GM18867 (cell line): Measurements from ENCODE around the gene DNAH1.

Experiments
- ATAC-seq: cut with Tn5 transposase; IDR thresholded peaks from one replicate; pipeline ENCODE4 v1.9.1; 2021; ENCODE audit warnings: mild to moderate bottlenecking, moderate library complexity; ENCODE audit not compliant: unreplicated experiment

The DNAH1 gene

DNA sequence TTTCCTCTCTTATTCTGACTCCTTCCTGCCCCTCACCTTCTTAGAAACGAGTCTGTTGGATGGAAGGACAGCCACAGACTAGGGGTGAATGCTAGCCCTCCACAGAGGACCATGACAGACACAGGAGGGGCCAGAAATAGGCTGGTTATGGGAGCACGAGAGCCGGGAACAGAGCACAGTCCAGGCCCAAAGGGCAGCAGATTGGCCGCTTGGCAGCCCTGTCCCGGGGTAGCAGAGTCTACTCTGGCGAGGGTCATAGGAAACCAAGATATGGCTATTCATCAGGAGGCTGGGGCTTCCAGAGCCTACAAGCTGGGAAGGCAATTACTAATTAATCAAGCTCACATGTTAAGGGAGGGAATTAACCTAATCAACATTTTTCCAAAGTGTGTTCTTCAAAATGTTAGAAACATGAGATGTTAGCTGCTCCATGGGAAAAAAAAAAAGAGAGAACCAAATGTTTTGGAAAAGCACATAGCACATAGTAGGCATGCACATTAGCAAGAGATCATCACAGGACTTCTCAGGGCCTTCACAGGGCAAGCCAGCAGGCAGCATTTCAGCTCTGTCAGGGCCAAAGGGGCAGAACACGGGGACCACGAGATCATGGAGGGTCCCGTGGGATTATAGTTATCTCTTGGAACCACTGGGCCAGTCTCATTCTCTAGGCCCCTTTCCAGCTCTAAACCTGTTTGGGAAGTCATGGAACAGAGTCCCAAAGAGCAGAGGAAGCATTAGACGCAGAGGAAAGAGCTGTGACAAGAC is 115.5 kb downstream of the DNAH1 start:
- no peak for ATAC-seq

- no peak for ATAC-seq
Measured at GRCh38 chr3:52432225-52432624, 116.1 kb downstream of the DNAH1 start.

- ATAC-seq: no peak
Measured at GRCh38 chr3:52432691-52433141, 116.6 kb downstream of the DNAH1 start.

GRCh38 chr3:52433328-52433995 is 117.3 kb downstream of the DNAH1 start:
- ATAC-seq: no peak

GRCh38 chr3:52433996-52434479 is 117.9 kb downstream of the DNAH1 start:
- ATAC-seq: no peak

- no peak for ATAC-seq
Measured at GRCh38 chr3:52434491-52435115, 118.5 kb downstream of the DNAH1 start.

DNA sequence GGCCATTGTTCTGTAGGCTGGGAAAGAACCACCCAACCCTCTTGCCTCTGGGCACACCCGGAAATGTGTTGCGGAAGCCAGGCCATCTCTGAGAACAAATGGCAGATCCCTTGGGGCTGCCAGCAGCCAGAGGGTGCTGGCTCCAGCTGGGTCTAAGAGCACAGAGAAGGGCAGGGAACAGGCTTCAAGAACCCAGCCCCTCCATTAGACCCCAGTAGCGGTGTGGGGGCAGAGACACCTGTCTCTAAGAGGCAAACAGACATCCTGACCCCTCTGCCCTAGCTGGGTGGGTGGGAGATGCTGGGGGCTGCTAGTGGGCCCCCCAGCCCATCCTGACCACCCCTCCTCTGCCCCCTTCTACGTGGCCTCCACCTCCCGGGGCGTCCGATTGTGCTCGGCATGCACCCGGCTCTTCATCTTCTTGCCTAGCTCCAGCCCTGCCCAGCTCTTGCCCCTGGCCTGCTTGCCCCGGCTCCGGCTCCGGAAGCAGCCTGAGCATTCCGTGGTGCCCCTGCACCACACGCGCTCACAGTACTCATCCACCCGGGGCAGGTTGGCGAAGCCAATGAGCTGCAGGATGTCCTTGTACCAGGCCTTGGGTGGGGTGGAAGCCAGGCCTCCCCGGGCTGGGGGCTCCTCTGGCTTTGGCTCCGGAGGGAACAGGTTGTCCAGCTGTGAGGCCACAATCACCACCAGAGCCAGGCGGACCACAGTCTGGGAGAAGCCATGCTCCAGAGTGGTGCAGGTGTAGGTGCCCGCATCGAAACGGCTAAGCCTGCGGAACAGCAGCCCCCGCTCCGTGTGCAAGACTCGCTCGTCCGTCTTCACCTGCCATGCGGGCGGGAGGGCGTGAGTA is 119.4 kb downstream of the DNAH1 start:
- no peak for ATAC-seq

- ATAC-seq: no peak
Measured at GRCh38 chr3:52436500-52437149, 120.5 kb downstream of the DNAH1 start.

- ATAC-seq: no peak
Measured at GRCh38 chr3:52437326-52438103, 121.4 kb downstream of the DNAH1 start.

GRCh38 chr3:52438104-52438376 is 121.9 kb downstream of the DNAH1 start:
- no peak for ATAC-seq

DNA sequence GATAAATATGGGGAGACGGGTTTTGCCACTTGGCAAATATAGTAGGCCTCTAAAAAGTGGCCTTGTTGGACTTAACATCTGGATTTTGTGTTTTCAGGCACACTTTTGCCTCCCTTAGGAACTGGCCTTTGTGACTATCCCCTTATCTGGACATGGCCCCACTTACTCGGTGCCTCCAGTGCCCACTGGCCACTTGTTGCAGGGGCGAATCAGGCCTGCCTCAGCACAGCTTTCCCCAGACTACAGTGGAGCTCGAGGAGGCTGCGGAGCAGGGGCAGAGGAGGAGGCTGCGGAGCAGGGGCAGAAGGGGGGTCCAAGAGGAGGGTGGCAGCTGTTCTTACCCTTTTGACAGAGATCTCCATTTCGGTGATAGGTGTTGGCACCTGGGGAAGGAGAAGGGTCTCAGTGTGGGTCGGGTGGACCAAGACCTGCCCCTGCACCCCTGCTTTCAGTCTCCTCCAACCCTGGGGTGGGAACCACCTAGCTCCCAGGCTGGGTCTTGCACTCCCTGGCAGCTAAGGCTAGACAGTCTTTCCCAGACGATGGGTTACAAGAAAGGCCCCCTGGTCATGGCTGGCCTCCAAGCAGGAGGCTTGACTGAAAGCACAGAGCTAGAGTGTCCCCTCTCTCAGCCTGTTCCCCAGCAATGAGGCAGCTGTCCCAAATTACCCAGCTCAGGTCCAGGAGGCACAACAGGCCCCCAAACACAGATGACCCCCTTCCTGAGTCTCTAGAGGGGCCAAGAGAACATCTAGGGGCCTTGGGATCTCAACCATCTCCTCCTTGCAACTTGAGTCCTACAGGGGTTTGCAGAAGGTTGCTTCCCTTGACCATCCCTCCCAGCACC is 122.7 kb downstream of the DNAH1 start:
- ATAC-seq: no peak

DNA sequence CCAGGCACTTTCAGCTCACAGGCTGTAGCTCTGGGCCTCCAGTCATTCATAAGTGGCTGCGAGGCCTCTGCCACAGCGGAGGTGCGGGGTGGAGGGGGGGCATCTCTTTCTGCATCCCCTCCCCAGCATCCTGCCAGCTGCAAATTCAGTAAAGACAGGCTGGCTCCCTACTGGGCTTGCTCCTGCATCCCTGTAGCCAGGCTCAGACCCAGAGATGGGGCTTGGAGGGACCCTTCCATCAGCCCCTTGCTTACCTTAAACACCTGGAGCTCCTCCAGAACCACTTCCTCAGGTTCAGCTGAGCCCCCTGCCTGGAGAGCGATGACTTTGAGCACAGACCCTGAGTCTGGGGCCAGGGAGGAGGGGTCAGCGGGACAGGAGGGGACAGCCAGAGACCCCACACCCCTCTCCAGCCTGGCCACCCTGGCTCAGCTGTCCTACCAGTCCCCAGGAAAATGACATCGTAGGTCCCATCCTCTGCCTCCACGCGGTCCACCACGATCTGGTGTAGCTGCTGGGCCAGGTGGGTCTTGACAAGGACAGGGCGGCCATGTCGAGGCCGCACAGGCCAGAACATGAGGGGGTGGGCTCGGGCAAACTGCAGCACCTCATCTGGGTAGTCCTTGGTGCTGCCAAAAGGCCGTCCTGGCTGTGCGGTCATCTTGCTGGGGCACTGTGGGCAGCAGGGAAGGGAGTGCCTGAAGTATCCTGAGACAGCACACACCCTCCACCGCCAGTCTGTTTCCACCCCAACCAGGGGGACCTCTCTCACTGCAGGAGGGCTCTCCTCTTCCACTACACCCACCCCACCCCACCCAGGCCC is 123.5 kb downstream of the DNAH1 start:
- ATAC-seq: no peak

DNA sequence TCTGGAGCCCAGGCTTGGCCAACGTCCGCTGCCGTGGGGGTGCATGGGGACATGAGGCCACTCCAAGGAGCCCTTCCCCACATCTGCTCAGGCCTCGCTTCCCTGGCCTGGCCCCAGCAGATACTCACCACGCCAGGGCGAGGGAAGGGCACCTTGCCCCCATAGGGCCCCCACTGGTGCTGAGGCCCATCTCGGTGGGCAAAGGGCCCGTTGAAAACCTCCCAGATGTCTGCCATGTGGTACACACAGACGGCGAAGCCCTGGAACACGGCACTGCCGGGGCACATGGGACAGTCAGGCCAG is 124.1 kb downstream of the DNAH1 start:
- ATAC-seq: no peak

GRCh38 chr3:52440671-52441070 is 124.6 kb downstream of the DNAH1 start:
- ATAC-seq: no peak

- no peak for ATAC-seq
Measured at GRCh38 chr3:52441091-52441771, 125.1 kb downstream of the DNAH1 start.

DNA sequence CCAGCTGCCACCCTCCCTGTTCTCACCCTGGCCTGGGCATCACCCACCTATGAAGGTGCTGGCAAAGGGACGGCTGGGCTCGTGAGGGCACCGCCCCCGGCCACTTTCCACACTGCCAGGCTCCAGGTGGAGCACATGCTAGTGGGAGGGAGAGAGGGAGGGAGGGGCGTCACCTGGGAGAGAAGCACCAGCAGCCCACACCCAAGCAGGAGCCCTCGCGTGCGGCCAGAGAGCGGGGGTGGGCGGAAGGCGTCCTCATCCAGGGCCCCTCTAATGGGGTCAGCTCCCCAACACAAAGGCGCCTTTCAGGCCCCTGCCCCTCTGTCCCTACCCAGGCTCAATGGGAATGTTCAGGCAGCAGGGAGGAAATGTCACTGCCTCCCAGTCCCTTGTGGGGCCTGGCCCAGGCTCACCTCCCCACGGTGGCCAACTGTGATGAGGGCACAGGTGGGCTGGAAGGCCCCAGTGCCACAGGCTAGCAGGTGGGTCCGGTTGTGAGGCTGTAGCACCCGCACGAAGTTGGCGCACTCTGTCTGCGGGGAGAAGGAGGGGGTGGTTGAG is 125.7 kb downstream of the DNAH1 start:
- no peak for ATAC-seq
